GM19238 (cell line): ENCODE results near the gene MDP1.
"Not testable (repeated sequence)": the region's sequence is repeated elsewhere in the genome, so short reads cannot be mapped to it uniquely, and the experiment has no call there.

Experiments
- DNase-seq: peaks from one replicate; pipeline ENCODE4 v3.0.0; 2011; ENCODE audit warnings: low spot score; ENCODE audit not compliant: insufficient read length

MDP1 gene

GRCh38 chr14:24232121-24232644, 16.3 kb upstream of the MDP1 start, which contains the start of gene NEDD8:
TSS of gene NEDD8 (minus strand) at chr14:24232367. CDS start at chr14:24232267, 100 bp downstream.
- peak; percentile 76 for DNase-seq

- DNase-seq, result no peak
Observed at GRCh38 chr14:24231263-24232120, 15.6 kb upstream of the MDP1 start.

- DNase-seq, result no peak
Observed at GRCh38 chr14:24228902-24229301, 13.0 kb upstream of the MDP1 start.

GRCh38 chr14:24226473-24226872, 10.6 kb upstream of the MDP1 start:
- DNase-seq, result no peak

- DNase-seq, result no peak
Observed at GRCh38 chr14:24224618-24225071, 8.8 kb upstream of the MDP1 start.

- not testable (repeated sequence) for DNase-seq
Observed at GRCh38 chr14:24222987-24223386, 7.1 kb upstream of the MDP1 start.

GRCh38 chr14:24219521-24219920, 3.7 kb upstream of the MDP1 start:
- no peak for DNase-seq

- no peak for DNase-seq
Observed at GRCh38 chr14:24219080-24219479, 3.2 kb upstream of the MDP1 start.

- DNase-seq, result not testable (repeated sequence)
Observed at GRCh38 chr14:24216876-24217275, 1.0 kb upstream of the MDP1 start.

- no peak for DNase-seq
Observed at GRCh38 chr14:24216345-24216699, 456 bp upstream of the MDP1 start.

GRCh38 chr14:24213866-24214662, 1.8 kb downstream of the MDP1 start:
- no peak for DNase-seq

GRCh38 chr14:24212924-24213865, 2.7 kb downstream of the MDP1 start, which contains the start of gene CHMP4A:
TSS of gene CHMP4A (minus strand) at chr14:24213488. CDS start at chr14:24213439, 49 bp downstream.
- DNase-seq, result peak; percentile 94

GRCh38 chr14:24211311-24211710, 4.6 kb downstream of the MDP1 start:
- no peak for DNase-seq

GRCh38 chr14:24207625-24208024, 8.2 kb downstream of the MDP1 start:
- no peak for DNase-seq

GRCh38 chr14:24207104-24207551, 8.7 kb downstream of the MDP1 start:
- DNase-seq, result no peak

GRCh38 chr14:24206260-24207103, 9.4 kb downstream of the MDP1 start:
- DNase-seq, result no peak

- no peak for DNase-seq
Observed at GRCh38 chr14:24204163-24205146, 11.4 kb downstream of the MDP1 start.

GRCh38 chr14:24203249-24203886, 12.5 kb downstream of the MDP1 start:
- DNase-seq, result not testable (repeated sequence)
